Measurements from ENCODE around the gene COA6.

COA6 gene

DNA sequence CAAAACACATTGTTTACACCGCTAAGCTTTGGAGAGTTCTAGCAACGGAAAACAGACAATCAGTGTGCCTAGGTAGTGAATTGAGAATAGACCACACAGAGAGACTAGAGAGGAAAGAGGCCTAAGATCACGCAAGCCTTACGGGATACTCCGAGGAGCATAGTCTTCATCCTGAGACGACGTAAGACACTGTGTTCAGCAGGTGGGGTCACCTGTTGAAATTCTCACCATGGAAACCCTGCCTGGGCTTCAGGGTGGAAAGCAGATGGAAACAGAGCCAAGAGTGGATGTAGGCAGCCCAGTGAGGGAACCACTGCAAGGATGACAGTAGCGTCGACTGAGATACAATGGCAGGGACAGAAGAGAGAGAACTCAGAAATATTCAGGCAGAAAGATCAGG is 40.2 kb downstream of the COA6 start:
- no peak for DNase-seq

DNA sequence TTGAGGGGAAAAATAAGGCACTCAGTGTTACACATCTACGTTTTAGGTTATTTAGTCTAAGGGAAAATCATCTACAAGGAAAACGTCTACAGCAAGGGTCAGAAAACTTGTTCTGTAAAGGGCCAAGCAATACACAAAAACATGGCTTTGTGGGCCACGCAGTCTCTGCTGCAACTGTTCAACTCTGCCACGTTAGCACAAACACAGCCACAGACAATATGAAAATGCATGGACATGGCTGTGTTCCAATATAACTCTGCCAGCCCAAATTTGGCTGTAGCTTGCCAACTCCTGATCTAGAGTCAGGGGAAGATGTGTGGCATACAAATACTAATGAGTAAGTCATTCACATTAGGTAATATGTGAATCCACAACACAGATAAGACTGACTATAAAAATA is 40.7 kb downstream of the COA6 start:
- no peak for DNase-seq

- DNase-seq = no peak
Observed at GRCh38 chr1:234427950-234428646, 54.8 kb downstream of the COA6 start.

- no peak for DNase-seq
Observed at GRCh38 chr1:234429434-234429806, 56.2 kb downstream of the COA6 start.

- DNase-seq = no peak
Observed at GRCh38 chr1:234430691-234431090, 57.4 kb downstream of the COA6 start.

DNA sequence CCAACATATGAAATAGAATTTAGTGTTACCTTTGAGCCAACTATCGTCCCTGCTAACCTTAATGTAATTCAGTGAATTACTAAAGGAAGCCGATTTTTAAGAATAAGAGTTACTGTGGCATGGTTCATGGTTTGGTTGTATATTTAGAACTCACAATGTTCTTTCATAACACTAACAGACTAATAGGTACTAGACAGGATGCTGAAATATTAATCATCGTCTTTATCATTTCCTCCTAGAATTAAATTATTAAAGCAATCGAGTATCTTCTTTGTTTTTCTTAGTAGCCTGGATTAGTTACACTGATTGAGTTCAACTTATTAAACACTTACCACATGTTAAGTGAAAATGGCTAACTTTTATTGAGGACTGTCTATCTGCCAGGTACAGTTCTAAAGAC is 58.0 kb downstream of the COA6 start:
- no peak for DNase-seq

GRCh38 chr1:234433563-234434285 is 60.5 kb downstream of the COA6 start:
- no peak for DNase-seq

Measured in C1 segment of cervical spinal cord (tissue), 14 donors.